HG03175 (cell line): ENCODE results near the gene RNF213.
"Not testable (repeated sequence)": the region's sequence is repeated elsewhere in the genome, so short reads cannot be mapped to it uniquely, and the experiment has no call there.

Source experiments
- ATAC-seq: cut with Tn5 transposase; IDR thresholded peaks from one replicate; pipeline ENCODE4 v1.9.1; 2021; ENCODE audit warnings: mild to moderate bottlenecking, moderate library complexity; ENCODE audit not compliant: unreplicated experiment

Gene RNF213

DNA sequence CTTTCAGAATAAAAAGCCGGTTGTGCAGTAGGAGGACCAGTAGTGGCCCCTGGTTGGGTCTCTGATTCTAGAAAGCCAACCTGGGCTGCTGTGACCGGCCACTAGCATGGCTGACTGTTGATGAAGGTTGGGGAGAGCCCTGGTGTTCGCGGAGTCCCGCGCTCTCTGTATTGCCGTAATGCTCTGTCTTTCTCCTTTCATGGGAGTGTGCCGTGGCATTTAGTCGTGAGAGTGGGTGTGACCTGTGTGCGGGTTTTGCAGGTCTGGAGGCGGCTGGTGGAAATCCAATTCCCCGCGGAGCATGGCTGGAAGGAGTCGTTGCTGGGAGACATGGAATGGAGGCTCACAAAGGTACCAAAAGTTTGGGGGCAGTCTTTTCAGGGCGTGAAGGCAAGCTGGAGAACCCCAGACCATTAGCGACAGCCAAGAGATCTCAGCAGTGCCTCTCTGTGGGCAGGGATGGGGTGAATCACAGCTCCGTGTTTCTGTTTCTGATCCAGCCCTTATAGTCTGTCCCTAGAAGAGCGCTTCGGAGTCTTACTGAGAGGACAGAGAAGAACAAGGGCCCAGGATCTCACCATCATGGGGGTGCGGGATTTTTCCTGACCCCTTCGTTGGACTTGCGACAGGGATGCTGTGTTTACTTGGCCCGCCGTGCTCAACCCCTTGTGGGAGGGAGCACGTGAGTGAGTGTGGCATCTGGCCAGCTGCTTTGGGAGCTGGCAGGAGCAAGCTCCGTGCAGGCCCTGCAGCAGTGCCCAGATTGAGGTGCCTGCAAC is 56.5 kb downstream of the RNF213 start:
- ATAC-seq = no peak

DNA sequence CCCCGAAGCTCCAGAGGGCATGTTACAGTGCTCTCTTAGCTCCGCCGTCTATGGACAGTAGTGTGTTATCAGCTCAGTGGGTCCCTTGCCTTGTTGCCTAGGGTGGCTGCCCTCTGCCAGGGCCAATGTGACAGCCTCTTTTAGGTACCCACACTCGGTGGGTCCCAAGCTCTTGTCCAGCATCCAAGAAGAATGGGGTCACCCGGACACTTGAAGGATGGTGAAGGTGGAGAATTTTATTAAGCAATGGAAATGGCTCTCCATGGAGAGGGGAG is 57.0 kb downstream of the RNF213 start:
- no peak for ATAC-seq

DNA sequence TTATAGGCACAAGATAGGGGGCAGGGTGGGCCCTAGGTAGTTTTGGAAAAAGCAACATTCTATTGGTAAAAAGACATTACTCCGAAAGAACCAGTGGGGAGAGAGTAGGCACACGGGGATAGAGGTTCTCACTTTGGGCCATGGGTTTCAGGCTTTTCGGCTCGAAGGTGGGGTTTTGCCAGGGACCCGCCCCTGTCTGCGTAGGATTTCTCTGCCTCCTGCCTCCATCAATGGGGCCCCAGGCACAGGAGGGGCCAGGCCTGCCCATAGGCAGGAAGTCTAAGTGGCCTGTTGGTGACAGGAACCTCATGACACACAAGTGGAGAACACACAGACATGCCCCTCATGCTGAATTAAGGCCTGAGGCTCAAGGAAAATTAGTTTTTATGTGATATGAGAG is 57.5 kb downstream of the RNF213 start:
- no peak for ATAC-seq

DNA sequence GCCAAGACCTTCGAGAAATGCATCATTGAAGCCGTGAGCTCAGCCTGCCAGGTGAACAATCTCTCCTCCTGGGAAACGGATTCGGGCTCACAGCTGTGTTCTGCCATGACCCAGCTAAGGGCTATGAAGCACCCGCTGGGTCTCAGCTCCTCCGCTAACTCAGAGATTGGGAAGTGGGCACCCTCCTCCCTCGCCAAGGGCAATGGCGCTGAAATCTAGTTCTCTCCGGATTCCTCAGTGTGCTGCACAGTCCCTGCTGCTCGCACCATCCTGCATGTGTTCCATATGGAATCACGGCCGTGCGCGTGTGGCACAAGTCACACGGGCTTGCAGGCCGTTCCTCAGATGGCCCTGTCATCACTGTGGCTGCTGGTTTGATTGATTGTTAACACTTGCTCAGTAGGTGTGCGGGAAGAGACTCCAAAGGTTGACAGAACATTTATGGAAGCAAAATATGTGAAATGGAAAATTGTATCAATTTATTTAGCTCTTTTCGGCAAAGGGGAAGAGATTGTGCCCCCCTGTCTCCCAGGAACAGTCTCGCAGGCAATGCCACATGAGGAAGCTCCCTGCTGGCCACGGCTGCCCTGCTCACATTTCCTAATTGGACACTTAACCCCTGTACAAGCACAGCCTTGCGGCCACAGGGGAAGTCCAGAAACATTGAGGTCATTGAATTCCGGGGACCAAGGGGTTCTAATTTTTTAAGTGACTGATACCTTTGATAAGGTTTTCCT is 58.8 kb downstream of the RNF213 start:
- ATAC-seq = no peak

DNA sequence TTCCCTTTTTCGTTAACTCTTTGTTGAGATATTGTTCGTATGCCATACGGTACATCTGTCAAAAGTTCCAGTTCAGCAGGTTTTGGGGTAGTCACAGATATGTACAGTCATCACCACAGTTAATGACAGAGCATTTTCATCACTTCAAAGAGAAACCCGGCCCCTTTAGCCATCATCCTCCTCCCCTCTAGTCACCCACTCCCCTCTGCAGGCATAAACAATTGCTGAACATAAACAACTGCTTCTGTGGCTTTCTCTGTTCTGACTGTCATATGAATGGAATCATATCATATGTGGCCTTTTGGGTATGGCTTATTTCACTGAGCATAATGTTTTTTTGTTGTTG is 59.3 kb downstream of the RNF213 start:
- ATAC-seq = no peak

DNA sequence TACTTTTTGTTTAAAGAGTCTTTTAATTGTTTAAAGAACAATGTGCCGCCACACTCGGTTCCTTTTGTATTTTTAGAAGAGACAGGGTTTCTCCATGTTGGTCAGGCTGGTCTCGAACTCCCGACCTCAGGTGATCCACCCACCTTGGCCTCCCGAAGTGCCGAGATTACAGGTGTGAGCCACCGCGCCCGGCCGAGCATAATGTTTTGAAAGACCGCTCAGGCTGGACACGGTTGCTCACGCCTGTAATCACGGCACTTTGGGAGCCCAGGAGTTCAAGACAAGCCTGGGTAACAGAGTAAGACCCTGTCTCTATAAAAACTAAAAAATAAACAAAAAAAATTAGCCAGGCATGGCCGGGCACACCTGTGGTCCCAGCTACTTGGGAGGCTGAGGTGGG is 59.8 kb downstream of the RNF213 start:
- no peak for ATAC-seq

DNA sequence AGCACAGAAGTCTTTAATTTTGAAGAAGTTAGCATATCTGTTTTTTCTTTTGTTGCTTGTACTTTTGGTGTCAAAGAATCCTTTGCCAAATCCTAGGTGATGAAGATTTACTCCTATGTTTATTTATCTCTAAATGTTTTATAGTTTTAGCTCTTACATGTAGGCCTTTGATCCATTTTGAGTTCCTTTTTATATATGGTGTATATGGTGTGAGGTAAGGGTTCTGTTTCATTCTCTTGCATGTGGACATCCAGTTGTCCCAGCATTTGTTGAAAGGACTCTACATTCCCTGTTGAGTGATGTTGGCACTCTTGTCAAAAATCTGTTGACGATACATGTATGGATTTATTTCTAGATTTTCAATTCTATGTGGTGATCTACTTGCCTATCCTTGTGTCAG is 62.2 kb downstream of the RNF213 start:
- no peak for ATAC-seq

DNA sequence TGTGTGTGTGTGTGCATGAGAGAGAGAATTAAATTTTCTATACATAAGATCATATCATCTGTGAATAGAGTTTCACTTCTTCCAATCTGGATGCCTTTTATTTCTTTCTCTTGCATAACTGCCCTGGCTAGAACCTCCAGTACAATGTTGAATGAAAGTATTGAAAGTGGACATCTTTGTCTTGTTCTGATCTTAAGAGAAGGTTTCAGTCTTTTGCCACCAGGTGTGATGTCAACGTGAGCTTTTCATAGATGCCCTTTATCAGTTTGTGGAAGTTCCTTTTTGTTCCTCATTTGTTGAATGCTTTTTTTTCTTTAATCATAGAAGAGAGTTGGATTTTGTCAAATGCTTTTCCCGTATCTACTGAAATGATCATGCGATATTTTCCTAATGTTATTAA is 63.3 kb downstream of the RNF213 start:
- no peak for ATAC-seq

DNA sequence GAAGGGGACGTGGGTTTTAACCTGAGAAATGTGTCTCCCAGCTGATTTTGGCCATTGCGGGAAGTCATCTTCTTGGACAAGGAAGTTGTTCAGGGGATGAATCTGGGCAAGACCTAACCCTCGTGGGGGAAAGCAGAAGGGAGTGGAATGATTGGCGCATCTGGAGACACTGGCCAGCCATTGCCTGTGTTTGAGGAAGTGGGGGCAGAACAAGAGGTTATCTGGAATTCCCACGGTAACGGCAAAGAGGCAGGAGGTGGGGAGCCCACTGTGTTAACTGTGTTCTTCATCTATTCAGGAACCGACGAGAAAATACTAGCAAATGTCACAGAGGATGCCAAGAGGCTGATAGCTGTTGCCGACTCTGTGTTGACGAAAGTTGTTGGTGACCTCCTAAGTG is 66.9 kb downstream of the RNF213 start:
- no peak for ATAC-seq

DNA sequence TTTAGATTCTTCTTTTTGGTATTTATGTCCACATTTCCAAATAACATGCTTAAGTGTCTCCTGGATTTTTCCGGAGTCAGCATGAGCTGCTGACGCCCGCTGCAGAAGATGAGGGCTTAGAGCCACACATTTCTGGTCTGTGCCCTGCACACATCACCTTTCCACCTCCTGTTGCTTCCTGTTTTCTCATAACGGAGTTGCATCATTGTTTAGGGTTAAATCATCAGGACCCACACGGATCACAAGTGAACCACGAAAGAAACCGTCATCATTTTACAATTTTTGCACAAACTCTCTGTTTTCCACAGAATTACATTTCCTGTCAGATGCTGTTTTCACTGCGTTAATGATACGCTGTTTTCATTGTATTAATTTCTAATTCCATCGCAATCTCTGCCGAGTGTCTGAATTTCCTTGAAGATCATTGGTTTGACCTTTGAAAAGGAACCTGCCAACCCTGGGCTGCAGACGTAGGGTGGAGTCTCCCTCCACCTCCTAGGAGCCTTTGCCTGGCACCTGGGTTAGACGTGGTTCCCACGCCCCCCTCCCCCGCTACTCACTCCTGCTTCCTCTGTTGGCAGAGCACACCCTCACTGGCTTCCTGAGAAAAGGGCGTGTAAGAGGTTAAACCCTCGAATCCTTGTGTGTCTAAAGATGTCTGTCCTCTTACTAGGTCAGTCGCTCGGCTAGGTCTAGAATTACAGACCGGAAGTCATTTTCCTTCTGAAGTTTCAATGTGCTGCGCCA is 68.2 kb downstream of the RNF213 start:
- ATAC-seq = no peak

DNA sequence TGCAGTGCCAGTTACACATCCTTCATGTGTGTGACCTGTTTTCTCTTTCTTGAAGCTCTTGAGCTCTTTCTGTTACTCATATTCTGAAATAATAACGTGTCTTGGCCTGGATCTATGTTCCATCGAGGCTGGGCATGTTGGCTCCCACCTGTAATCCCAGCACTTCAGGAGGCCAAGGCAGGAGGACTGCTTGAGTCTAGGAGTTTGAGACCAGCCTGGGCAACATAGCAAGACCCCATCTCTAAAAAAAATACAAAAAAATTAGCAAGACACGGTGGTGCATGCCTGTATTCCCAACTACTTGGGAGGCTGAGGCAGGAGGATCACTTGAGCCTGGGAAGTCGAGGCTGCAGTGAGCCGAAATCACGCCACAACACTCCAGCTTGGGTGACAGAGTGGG is 68.8 kb downstream of the RNF213 start:
- ATAC-seq = not testable (repeated sequence)

DNA sequence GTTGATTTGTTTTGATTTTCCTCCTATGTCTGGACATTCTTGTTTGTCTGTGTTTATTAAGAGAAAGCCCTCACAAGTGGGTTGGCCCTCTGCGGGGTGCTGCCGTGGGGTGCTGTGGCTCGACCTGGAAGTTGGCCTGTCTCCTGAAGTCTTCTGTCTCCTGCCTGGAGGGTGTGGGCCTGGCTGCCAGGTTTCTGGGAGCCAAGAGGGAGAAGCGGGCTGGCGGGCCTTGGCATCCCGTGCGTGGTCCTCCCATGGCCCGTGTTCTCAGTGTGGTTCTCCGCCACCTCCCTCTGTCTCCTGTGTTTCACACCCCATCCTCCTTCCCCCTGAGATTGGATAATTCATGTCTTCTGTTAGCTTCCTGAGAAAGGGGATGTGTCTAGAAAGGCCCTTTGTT is 69.6 kb downstream of the RNF213 start:
- ATAC-seq = no peak

DNA sequence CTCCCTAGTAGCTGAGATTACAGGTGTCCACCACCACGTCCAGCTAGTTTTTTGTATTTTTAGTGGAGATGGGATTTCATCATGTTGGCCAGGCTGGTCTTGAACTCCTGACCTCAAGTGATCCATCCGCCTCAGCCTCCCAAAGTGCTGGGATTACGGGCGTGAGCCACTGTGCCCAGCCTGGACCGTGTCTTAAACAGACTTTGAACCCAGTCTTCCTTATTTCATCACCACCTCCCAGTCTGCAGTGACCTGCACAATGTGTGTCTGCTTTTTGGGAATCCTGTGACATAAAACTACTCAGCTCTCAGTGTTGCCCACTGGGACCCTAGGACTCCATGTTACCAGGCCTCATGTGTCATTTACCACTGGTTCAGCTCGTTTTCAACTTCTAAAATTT is 70.3 kb downstream of the RNF213 start:
- ATAC-seq = not testable (repeated sequence)

DNA sequence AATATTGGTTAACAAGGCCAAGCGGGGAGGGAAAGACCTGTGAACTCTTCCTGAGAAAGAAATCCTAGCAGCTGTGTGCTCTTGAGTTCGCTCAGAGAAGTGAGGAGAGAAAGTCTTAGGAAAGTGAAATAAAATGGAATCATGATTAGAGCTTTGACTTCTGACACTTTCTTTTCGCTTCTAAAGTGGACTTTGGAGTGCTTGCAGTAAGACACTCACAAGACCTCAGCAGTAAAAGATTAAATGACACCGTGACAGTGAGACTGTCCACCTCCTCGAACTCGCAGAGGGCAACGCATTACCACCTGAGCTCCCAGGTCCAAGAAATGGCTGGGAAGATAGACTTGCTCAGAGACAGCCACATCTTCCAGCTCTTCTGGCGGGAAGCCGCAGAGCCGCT is 71.2 kb downstream of the RNF213 start:
- ATAC-seq = no peak

DNA sequence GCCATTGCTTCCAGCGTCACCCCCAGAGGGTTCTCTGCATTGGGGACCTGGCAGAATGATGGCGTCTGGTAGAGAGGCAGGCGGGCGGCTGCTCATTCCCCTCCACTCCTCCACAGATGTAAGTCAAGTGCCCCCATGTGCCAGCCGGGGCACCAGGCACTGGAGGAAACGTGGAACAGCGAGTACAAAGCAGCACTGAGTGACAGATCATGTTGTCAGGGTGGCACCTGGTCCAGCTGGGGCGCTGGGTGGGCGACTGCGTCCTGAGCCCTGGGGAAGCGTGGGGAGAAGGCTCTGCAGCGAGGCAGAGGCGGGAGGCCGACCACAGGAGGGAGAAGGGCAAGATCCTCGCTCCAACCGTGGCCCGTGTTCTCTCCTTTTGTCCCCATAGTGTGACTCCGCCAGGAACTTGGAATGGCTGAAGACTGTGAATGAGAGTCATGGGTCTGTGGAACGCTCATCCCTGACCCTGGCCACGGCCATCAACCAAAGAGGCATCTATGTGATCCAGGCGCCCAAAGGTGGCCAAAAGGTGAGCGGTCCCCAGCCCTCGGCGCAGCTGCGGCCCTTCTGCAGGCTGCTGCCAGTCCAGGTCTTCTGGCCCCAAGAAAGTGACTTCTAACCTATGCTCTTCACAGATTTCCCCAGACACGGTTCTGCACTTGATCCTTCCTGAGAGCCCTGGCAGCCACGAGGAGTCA is 76.7 kb downstream of the RNF213 start:
- no peak for ATAC-seq

DNA sequence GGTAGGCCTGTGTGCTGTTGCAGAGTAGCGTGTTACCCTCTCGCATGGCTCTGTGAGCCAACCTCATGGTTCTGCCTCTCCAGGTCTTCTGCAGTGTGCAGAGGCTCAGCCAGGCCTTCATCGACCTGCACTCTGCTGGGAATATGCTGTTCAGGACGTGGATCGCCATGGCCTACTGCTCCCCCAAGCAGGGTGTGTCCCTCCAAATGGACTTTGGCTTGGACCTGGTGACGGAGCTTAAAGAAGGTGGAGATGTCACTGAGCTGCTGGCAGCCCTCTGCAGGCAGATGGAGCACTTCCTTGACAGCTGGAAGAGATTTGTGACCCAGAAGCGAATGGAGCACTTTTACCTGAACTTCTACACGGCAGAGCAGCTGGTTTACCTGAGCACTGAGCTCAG is 78.5 kb downstream of the RNF213 start:
- ATAC-seq = no peak

DNA sequence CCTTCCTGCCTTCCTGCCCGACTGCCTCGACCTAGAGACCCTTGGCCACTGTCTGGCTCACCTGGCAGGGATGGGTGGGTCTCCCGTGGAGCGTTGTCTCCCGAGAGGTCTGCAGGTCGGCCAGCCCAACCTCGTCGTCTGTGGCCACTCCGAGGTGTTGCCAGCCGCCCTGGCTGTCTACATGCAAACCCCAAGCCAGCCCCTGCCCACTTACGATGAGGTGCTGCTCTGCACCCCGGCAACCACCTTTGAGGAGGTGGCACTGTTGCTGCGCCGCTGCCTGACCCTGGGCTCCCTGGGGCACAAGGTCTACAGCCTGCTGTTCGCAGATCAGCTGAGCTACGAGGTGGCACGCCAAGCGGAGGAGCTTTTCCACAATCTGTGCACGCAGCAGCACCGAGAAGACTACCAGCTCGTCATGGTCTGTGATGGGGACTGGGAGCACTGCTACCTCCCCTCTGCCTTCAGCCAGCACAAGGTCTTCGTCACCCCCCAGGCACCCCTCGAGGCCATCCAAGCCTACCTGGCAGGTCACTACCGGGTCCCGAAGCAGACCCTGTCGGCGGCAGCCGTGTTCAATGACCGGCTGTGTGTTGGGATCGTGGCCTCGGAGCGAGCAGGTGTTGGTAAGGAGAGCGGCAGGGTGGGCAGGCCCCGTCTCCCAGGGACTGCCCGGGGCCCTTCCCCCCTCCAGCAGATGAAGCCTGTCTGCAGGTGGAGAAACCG is 79.2 kb downstream of the RNF213 start:
- no peak for ATAC-seq

DNA sequence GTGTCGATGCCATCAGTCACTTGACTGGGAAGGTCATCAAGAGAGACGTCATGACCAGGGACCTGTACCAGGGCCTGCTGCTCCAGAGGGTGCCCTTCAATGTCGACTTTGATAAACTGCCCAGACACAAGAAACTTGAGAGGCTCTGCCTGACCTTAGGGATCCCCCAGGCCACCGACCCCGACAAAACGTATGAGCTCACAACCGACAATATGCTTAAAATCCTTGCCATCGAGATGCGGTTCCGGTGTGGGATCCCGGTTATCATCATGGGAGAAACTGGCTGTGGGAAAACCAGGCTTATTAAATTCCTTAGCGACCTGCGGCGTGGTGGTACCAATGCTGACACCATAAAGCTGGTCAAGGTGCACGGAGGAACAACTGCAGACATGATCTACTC is 84.7 kb downstream of the RNF213 start:
- no peak for ATAC-seq

DNA sequence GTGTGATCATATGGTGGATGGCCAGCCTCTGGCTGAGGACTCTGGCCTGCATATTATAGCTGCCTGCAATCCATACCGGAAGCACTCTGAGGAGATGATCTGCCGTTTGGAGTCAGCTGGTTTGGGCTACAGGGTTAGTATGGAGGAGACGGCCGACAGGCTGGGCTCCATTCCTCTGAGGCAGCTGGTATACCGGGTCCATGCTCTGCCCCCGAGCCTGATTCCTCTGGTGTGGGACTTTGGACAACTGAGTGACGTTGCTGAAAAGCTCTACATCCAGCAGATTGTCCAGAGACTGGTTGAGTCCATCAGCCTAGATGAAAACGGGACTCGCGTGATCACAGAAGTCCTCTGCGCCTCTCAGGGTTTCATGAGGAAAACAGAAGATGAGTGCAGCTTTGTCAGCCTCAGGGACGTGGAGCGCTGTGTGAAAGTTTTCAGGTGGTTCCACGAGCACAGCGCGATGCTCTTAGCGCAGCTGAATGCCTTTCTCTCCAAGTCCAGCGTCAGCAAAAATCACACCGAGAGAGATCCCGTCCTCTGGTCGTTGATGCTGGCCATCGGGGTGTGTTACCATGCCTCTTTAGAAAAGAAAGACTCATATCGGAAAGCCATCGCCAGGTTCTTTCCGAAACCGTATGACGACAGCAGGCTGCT is 85.3 kb downstream of the RNF213 start:
- no peak for ATAC-seq

DNA sequence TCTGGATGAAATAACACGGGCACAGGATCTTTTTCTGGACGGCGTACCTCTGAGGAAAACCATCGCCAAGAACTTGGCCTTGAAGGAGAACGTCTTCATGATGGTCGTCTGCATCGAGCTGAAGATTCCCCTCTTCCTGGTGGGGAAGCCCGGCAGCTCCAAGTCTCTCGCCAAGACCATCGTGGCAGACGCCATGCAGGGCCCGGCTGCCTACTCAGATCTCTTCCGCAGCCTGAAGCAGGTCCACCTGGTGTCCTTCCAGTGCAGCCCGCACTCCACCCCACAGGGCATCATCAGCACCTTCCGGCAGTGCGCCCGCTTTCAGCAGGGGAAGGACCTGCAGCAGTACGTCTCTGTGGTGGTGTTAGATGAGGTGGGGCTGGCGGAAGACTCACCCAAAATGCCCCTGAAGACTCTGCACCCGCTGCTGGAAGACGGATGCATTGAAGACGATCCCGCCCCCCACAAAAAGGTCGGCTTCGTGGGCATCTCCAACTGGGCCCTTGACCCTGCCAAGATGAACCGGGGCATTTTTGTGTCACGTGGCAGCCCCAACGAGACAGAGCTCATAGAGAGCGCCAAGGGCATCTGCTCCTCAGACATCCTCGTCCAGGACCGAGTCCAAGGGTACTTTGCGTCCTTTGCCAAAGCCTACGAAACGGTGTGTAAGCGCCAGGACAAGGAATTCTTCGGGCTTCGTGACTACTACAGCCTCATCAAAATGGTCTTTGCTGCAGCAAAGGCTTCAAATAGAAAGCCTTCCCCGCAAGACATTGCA is 86.0 kb downstream of the RNF213 start:
- ATAC-seq = no peak
